ENCODE results near the gene ARHGEF5.
"Not testable (repeated sequence)": the region's sequence is repeated elsewhere in the genome, so short reads cannot be mapped to it uniquely, and the experiment has no call there.

The ARHGEF5 gene

DNA sequence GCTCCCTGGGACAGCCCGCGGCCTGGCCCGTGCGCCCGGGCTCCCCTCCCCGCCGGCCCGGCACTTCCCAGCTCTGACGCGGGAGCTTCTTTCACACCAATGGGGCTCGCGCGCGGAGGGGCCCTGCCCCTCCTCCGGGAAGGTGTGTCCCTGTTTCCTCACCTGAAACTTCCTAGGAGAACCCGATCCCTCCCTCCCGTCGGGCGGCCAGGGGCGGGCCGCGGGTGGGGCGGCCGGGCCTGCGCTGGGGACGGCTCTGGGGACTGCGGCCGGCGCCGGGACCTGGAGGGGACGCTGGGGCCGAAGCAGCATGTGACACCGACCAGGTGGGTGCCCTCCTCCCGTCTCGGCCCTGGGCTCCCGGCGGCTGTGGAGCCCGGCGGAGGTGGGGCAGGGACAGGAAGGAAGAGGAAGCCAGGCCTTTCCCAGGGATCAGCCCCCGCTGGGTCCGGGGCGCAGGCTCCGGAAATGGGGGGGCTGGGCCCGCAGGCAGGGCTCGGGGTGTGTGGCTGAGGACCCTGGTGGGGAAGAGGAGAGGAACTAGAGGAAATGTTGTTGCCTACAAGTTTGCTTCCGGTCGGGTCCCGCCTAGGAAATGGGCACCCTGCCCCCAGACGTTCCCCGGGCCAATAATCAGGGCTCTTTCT is at the start of gene ARHGEF5:
TSS of gene ARHGEF5 (plus strand) at position 227 of the 647 bp plus-strand sequence. CDS start 7,268 bp downstream, outside the sequence.
- not testable (repeated sequence) for FAIRE-seq

DNA sequence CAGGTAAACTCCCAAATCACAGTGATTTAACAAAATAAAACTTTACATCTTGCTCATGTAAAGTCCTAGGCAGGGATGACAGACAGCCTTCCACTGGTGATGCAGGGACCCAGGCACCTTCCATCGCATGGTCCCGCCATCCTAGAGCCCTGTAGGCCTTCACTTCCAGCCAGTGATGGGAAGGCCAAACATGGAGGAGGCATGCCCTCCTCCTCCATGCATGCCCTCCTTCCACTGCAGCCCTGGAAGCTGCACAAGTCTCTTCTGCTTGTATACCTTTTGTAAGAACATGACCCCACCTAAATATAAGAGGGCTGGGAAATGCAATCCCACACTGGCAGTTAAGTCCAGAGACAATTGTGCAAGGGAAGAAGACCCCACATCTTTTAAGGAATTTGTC is 45.5 kb upstream of the ARHGEF5 start:
- not testable (repeated sequence) for FAIRE-seq

DNA sequence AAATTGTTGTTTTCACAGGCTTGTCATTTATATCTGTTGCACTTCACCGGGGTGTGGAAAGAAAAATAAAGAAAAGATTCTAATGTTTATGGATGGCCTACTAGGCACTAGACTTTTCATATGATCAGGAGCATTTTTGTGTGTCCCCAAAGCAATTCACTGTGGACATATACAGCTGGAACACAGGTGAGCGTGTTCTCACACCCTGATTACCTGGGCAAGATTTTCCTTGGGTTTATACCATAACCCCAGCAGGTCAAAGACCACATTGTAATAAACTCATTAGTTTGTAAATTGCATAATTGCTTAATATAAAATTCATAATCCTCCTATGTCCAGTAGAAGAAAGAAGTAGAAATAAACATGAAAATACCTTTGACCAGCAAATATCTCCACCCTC is 44.0 kb upstream of the ARHGEF5 start:
- FAIRE-seq: not testable (repeated sequence)

DNA sequence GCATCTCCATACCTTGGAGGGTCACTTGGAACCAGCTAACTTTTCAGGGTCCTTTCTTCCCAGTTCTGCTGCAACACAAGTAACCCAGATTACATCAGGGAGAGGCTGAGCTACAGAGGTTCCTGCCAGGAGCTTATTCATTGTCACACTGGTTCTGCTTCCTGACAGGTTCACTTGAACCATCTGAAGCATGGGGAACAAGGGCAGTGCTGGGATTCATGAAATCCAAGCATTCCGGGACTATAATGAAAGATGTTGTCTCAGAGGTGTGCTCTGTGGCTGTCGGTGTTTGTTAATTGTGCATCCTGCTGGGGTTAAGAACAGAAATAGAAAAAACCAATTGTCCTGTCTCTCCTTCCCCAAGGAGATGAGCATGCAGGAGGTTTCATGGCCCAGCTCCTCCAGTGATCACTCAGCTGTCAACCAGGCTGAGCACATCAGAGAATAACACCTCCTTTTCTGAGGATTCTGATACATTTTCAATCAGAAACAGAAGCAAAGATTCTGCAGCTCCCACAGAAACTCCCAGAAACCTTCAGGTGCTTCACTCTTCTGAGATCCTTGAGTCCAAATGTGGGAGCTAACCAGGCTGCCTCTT is 43.2 kb upstream of the ARHGEF5 start, which contains the start of gene OR2A1:
TSS of gene OR2A1 (plus strand) at position 548 of the 598 bp plus-strand sequence. CDS start 5,706 bp downstream, outside the sequence.
- not testable (repeated sequence) for FAIRE-seq

DNA sequence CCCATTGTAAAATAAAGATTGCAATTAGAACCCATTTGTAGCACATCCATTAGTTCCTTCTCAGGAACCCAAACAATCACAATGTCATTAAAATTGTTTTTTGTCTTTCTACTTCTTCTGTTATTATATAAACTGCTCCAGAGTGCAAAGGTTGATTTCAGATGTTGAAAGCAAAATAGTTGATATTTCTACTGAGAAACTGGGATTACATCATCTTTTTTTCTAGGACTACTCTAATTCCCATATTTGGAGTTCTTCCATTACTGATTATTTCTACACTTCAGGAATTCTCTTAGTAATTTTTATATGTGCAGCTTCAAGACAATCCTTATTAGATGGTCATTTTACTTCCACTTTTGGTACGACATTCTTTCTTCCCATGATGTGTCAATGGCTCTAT is 37.7 kb upstream of the ARHGEF5 start:
- not testable (repeated sequence) for FAIRE-seq

DNA sequence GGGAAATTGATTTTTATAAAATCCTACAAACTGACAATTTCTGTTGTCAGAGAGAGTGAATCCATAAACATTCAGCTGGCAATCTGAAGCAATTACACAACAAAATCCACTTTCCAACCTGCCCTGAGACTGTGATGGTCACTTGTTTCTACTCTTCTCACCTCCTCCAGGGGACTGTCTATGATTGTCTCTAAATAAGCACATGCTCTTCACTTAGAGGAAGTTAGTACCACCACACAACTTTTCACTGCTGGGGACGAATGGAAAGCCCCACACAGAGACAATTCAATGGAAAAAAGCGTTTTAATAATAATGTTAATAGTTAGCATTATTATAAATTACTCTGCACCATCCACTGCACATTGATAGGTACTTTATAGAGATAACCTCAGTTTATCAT is 35.7 kb upstream of the ARHGEF5 start:
- FAIRE-seq: not testable (repeated sequence)

DNA sequence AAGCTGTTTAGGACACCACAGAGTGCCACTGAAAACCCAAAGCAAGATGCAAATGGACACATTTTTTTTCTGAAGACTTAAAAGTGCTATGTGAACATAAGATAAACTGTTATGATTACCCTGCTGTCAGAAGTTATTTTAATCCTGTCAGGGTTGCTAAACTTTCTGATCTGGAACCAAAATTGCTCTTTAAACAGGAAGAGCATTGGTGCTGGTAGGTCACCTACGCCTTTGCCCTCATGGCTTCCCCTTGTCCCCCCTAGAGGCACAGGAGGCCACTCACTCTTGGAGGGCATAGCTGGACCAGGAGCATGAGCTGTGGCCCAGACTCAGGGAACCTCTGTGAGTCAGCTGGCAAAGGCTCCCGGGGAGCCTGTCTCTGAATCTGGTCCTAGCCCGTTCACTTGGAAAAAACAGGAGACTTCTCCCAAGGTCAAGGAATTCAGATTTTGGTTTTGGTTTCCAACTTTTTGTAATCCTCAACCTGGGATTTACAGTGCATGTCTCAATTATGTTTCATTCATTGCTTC is 33.5 kb upstream of the ARHGEF5 start:
- not testable (repeated sequence) for FAIRE-seq

DNA sequence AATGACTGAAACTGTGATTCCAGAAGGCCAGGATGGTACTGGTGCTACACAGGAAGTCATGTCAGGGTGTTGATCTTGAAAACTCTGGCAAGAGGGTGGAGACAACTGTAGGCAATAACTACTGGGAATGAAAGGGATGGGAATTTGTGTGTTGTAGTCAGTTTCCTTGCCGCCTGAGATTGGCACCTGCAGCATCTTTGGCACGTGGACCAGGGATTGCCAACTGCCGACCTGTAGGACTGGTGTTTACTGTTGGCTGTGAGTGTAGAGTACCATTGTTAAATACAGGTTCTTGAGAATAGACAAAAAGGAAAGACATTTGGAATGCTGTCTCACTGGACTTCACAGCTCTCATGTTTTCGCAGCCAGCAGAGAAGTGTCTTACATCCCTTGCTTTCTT is 31.8 kb upstream of the ARHGEF5 start:
- not testable (repeated sequence) for FAIRE-seq

DNA sequence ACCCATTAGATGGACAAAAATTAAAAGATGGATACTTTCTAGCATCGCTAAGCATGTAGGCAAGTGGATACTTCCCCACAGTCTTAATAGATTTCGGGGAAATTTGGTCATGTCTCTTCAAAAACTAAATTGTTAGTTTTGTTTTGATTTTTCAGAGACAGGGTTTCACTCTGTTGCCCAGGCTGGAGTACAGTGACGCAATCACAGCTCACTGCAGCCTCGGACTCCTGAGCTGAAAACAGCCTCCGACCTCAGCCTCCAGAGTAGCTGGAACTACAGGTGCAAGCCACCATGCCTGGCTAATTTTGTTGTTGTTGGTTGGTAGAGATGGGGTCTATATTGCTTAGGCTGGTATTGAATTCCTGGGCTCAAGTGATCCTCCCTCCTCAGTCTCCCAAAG is 29.3 kb upstream of the ARHGEF5 start:
- FAIRE-seq: not testable (repeated sequence)

DNA sequence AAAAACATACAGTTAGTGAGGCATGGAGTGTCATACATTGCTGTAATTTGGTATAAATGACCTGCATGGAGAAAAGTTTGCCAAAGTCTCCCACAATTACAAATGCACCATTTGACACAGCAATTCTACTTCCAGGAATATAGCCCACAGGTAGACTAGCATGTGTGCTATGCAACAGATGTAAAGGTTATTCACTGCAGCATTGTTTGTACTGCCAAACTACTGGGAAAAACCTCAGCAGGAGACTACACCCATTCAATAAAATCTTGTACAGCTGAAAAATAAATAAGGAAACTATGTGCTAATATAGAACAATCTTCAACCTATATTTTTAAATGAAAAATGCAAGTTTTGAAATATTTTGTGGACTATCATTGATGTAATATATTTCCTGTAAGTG is 25.2 kb upstream of the ARHGEF5 start:
- not testable (repeated sequence) for FAIRE-seq

DNA sequence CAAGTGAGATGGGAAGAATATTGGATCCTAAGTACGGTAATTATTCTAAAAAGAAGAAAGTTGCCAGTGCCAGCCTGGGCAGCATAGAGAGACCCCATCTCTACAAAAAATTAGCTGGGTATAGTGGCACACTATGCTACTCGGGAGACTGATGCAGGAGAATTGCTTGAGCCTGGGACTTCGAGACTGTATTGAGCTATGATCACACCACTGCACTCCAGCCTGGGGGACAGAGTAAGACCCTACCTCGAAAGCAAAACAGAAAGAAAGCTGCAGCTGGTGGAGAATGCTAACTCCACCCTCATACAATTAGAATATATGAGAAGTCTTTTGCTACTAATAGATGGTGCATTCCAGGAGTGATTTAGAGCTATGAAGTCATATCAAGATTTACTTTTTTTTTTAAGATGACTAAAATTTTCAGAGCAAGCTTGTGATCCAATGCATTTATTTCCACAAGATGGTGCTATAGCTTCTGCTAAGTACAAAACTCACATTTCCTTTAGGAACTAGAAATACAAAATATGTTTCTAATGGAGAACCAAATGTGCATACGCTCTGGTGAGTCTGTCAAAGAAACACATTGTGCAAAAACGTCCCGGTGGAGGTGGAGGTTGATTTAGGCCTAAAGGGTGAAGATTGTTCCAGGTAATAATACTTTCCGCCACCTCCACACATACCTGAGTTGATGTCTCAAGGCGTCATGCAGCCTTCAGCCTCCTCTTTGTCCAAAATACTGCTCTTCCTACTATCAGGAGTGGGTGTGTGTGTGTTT is 23.8 kb upstream of the ARHGEF5 start:
- FAIRE-seq: not testable (repeated sequence)

DNA sequence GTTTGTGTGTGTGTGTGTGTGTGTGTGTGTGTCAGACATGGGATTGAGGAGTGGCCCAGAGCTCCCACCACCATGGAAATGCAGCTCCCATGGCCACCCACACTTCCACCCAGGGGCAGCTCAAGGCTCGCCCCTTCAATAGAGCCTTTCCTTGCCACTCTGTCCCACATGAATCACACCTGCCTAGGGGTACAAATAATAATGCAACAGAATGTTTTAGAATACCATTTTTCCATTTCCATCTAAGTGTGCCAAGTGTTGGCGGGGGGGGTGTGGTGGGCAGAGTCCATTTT is 23.3 kb upstream of the ARHGEF5 start:
- FAIRE-seq: not testable (repeated sequence)

DNA sequence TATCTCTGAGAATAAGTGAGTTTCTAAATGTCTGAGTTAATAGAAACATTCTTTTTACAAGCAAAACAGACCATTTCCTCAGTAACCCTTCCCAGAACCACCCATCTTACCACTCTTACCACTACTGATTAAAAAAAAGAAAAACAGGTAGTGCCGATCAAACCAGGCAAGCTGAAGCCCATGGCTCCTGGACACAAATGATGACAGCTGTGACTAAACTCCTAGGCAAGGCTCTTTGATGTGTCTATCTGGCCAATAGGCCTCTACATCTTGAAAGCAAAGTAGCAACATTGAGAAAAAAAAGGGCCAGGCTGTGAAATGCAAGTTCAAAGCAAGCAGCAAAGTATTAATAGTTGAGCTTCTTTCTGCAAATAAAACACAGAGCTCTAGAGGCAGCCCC is 6.6 kb upstream of the ARHGEF5 start:
- not testable (repeated sequence) for FAIRE-seq

DNA sequence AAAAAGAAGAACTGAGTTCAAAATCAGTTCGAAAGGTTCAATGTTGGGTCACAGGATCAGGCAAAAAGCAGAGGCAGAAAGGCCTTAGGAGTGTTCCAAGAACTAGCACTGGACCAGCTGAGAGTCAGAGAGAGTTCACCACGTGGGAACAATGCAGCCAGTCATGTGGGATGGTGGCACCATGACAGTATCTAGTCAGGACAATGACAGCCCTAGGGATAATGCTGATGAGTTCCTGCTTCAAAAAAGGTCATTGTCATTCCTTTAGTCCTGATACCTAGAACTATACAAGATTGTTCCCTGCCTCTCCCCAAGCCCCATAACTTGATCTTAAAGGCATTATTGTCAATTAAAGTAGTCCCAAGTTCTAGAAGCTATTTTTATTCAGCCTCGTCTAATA is 3.5 kb upstream of the ARHGEF5 start:
- not testable (repeated sequence) for FAIRE-seq

DNA sequence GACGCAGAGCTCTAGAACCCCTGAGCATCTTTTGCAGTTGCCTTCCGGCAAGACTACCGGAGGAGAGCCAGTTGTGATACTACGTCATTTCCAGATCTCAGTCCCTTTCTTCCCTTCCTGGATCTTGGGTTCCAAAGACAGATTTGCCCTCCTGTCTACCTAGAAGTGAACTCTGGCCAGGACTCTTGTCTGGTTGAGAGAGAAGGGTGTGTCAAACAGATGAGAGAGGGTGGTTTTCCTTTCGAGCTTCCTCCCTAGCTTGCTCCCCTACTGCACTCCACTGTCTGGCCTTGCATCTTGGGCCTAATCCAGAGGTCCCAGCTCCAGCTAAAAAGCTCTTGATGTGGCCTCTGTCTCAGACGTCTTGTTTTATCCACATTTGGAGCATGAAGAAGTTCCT is 983 bp downstream of the ARHGEF5 start:
- not testable (repeated sequence) for FAIRE-seq

DNA sequence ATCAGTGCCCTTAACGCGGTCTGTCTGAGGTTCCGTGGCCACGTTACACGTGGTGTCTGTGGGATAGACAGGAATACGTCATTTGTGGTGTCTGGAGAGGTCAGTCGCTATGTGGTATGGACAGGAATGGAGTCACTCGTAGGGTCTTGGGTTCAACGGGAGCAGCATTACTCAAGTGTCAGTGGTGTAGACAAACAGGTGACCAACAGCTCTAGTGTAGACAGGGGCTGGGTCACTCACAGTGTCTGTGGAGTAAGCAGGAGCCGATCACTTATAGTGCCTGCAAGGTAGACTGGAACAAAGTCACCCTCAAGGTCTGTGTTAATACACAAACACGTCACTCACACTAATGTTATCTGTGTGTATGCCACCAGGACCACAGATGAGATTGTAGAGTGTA is 1.7 kb downstream of the ARHGEF5 start:
- not testable (repeated sequence) for FAIRE-seq

DNA sequence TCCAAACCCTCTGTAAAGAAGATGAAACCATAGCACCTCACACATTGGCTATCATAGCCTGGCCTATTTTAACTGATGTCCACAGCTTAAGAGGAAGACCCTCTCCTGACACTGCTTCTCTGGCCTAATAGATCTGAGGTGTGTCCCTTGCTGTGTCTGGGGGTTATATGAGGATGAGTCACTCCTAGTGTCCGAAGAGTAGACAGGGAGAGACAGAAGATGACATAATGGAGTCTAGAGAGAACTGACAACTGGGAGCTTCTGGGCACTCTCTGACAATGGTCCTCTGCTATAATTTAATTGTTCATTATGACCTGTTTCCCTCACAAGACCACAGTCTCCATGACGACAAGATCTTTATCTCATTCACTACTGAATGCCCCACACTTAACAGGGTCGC is 6.9 kb downstream of the ARHGEF5 start:
- FAIRE-seq: not testable (repeated sequence)

DNA sequence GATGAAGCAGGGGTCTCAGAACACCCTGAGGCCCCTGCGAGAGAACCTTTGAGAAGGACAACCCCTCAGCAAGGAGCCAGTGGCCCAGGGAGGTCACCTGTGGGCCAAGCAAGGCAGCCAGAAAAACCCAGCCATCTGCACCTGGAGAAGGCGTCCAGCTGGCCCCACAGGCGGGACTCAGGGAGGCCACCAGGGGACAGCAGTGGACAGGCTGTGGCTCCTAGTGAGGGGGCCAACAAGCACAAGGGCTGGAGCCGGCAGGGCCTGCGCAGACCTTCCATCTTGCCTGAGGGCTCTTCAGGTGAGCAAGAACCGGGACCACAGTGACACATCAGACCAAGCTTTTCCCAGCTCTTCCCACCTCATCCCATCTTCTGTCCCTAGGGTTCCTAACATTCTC is 10.3 kb downstream of the ARHGEF5 start:
- not testable (repeated sequence) for FAIRE-seq

DNA sequence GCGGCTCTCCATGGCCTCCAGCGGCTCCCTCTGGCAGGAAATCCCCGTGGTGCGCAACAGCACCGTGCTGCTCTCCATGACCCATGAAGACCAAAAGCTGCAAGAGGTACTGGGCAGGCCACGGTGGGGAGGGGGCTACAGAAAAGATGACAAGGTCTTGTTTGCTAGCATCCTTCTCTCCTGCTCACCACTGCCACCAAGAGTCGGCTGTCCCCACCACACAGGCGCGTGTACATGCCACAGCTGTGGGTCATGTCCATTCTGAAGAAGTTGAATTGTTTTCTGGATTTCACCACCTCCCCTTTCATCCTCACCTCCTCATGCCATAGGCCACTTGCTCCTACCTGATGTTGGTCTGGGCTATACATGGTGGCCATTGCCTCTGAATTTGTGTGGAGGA is 12.0 kb downstream of the ARHGEF5 start:
- FAIRE-seq: not testable (repeated sequence)

DNA sequence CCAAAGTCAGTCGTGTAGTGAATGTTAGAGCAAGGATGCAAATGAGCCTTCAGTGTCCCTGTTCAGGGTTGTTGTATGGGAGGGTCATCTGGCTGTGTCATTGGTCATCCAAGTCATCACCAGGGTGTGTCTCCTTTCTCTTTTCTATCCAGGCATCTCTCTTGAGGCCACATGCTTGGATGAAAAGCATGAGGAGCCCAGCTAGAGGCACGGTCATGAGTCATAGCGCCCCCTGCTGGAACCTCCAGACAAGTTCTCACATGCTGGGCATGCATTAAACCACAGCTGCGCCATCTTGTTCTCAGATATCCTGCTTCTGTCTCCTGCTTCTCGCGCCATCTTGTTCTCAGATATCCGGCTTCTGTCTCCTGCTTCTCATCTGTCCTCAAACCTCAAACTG is 14.0 kb downstream of the ARHGEF5 start:
- not testable (repeated sequence) for FAIRE-seq

DNA sequence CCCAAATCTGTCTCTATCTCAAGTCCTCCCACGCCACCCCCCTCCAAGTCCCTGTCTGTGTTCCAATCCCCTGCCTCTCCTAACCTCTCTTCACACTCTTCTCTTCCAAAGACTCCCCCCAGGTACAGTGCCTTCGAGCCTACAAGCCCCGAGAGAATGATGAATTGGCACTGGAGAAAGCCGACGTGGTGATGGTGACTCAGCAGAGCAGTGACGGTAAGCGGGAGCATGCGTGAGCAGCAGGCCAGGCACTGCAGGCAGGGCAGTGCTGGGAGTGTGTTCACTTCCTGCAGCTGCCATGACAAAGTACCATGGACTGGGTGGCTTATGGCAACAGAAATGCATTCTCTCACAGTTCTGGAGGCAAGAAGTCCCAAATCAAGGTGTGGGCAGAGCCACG is 23.4 kb downstream of the ARHGEF5 start:
- no peak for FAIRE-seq

DNA sequence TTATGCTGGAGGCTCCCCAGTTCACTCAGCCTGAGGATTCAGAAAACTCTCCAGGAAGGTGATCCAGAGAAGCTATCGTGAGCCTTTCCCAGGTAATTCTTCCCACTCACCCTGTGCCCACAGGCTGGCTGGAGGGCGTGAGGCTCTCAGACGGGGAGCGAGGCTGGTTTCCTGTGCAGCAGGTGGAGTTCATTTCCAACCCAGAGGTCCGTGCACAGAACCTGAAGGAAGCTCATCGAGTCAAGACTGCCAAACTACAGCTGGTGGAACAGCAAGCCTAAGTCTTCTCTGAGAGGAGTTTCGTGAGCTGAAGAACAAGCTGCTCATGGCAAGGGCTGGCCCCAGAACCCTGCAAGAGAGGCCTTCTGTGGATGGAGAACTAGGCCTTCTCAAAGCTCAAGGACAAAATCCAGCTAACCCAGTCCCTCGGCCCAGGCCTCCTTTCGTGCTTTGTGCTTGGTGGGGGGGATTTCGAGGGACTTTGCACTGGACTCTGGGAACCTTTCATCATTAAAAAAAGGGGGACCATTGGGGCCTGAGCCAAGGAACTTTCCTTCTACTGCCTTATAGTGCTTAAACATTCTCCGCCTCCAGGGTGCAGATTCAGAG is 24.7 kb downstream of the ARHGEF5 start:
- FAIRE-seq: no peak

DNA sequence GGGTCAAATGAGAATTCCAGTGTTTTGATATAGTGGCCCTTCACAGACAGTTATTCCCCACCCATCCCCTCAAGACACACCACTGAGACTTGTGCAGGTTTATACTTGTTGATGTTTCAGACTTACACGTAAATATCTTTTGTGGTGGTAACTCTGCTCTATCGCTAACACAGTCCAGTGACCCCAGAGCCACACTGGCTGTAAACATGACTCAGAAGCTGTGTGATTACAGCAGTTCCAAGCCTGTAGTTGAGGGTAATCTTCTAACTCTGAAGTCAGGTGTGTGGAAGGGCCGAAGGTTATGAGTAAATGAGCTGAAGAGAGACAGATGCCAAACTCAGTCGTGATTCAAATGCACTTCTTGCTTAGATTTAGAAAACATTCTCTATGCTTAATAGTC is 28.9 kb downstream of the ARHGEF5 start:
- FAIRE-seq: no peak

All from G401.6 (cell line).